Measurements from ENCODE around the gene TBX18.

The TBX18 gene

GRCh38 chr6:84764332-84765049, at the start of gene TBX18:
Gene TBX18, minus strand, starts transcription at chr6:84764598. Its CDS starts 417 bp downstream, at chr6:84764181.
- DNase-seq: peak; percentile 42

- no peak for DNase-seq
These were observed 47.0 kb upstream of the TBX18 start for GRCh38 chr6:84811351-84811750.

DNA sequence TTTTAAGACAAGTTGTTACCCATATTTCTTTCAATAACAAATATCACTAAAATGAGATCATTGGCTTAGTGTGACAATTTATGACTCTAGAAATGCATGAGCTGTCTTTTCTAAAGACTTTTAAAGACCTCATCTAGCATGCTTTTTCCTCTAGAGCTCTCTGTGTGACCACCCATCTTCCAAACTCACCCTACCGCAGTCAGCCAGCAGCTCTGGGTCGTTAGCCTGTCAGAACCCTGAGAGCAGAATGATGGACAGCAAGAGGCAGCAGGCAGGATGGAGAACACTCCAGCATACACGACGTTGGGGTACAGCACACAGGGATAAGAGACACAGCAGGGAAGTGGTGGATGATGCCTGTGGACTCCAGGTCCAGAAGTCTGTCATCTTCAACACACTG, 45.1 kb upstream of the TBX18 start:
- no peak for DNase-seq

DNA sequence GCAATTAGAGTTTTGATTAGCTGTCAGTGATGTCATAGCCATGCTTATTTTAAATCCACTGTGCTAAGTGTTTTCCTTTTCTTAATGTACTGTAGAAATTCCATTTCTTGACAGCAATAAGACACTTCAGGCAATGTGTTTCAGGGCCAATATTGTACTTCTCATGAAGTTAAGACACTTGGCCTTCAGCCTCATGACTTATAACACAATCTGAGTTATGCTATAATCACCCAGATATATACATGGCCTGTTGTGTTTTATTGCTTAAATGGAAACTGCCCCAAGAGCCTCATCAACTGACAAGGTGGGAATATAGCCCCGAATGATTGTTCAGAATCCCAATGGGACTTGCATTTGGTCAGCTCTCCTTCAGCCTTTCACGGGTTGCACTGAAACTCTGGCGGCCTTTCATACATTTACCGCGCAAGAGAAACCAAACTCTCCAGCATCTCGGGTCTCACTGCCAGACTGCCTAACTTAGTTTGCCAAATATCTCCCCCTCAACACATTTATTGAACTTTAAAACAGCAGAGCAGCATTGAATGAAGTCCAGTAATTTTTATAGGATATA, 44.2 kb upstream of the TBX18 start:
- no peak for DNase-seq

DNA sequence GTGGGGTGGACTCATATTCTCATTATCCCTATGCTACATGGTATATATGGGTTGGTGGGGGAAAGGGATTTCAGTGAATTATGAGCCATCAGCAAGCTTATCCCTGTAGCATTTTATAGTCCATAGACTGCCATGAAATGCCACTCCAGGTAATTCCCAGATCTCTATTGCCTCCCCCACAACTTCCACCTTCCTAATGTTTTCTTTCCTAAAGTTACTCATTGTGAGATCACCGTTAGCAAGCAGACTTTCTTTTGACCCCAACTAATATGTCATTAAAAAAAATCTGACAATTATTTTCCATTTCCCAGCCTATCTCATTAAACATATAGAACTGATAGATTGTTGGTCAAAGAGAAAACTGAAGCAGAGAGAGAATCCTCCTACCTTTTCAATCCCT, 40.7 kb upstream of the TBX18 start:
- DNase-seq: no peak

- no peak for DNase-seq
These were observed 40.3 kb upstream of the TBX18 start for GRCh38 chr6:84804720-84805119.

DNA sequence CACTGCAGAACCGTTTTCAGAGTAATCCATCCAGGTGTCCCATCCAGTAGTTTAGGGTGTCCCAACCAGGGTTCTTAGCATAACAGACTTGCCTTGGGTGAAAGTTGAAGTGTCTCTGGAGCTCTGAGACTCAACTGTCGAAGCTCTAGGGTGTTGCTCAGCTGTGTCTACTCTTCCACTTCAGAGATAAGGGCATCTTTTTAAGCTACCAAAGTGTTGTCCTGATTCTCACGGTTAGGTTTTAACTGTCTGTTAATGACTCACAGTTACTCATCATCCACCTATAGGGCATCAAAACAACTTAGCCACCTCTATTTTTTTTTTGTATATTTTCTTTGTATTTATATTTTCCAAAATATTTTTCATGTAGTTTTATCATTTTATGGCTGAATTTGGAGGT, 36.9 kb upstream of the TBX18 start:
- no peak for DNase-seq

DNA sequence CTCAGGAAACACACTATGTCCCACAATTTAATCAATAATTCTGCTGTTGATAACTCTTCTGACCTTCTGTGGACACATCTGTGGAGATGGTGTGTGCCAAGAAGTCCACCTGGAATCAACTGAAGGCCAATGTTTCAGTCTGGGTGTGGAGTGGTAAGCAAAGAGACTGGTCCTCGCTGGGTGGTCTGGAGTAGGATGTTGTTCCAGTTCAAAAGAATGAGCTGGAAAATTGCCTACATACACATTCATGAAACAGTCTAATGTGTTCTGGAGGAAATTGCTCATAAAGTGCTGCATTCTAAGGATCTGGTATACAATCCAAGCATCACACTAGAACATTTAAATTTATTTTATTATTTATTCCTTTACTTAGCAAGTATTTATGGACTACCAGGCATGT, 33.9 kb upstream of the TBX18 start:
- DNase-seq: no peak

- DNase-seq: no peak
These were observed 31.9 kb upstream of the TBX18 start for GRCh38 chr6:84796343-84796742.

GRCh38 chr6:84791927-84792326, 27.5 kb upstream of the TBX18 start:
- no peak for DNase-seq

GRCh38 chr6:84791233-84791632, 26.8 kb upstream of the TBX18 start:
- no peak for DNase-seq

GRCh38 chr6:84789170-84789569, 24.8 kb upstream of the TBX18 start:
- DNase-seq: no peak

GRCh38 chr6:84788689-84789088, 24.3 kb upstream of the TBX18 start:
- DNase-seq: no peak

DNA sequence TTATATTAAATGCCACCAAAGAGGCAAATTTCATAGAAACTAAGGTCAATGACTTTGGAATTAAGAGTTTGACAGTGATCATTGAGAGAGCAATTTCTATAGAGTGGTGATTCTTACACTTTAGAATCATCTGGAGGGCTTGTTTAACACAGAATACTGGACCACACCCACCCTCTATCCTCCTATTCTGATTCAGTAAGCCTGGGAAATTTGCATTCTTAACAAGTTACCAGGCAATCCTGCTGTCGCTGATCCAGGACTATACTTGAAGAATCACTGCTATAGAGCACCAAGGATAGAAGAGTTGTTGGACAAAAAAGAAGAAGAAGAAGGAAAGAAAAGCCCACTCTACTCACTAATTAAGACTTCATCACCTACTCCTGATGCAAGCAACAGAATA, 21.3 kb upstream of the TBX18 start:
- DNase-seq: no peak

GRCh38 chr6:84779917-84780316, 15.5 kb upstream of the TBX18 start:
- no peak for DNase-seq

- no peak for DNase-seq
These were observed 15.0 kb upstream of the TBX18 start for GRCh38 chr6:84779380-84779779.

DNA sequence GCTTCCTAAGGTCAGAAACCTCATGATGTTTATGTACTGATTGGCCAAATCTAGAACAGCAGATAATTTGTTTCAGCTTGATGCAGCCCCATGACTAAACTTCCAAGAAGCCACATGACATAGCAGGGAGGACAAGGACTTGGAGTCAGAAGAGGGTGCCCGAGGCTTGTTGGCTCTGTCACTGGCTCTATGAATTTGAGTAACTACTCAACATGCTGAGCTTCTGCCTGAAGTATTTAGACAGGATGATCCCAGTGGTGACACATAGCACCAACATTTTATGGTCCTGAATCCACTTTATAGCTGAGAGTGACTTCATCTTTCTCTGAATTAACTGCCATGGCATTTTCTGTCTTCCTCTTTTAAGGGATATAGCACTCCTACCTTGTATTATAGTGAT, 13.5 kb upstream of the TBX18 start:
- DNase-seq: no peak

DNA sequence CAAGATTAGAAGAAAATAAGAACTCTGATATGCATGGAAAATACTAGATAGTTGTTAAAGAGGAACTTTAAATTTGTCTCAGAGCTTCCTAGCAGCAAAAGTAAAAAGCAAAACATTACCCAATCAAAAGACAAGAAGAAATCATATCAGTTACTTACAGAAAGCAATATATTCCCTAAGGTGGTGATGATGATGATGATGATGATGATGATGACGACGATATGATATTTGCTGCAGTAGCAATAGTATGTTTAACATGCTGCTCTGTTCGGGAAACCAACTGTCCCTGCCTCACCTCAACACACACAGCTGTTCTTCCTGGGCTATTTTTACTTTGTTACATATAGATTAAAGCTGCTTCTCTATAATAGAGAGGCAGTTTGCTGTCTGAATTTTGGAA, 12.0 kb upstream of the TBX18 start:
- DNase-seq: no peak

- no peak for DNase-seq
These were observed 11.4 kb upstream of the TBX18 start for GRCh38 chr6:84775751-84776150.

- DNase-seq: no peak
These were observed 10.5 kb upstream of the TBX18 start for GRCh38 chr6:84774985-84775284.

- DNase-seq: no peak
These were observed 10.0 kb upstream of the TBX18 start for GRCh38 chr6:84774157-84774984.

DNA sequence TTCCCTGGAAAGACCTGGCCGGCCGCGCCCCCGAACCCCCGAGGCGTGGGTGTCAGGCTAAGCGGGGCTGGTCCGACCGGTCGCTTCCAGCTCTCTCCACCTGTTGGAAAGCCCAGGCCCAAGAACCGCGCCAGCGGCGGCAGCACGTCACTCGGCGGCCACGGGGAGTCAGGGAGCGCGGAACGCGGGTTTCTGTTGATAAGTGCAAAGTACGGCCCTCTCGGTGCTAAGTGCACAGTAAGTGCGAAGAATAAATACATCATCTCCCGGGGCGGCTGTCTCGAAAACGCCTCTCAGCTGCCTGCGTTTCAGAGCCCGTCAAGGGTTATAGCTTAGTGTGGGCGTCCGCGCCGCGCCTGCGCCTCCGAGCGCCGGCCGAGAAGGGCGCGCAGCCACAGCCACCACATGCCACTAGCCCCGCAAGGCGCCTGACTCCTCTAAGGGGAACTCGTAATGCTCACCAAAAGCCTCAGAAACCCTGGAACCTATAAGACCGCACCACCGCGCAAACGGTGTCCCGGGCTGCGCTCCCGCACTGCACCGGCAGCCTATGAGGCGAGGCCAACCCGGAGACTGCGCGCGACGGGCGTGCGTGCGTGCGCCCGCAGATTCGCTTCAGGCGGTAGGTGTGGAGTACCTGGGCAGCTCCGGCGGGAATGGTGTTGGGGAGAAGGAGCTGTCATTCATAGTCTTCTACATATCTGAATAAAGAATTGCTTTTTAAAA, 9.2 kb upstream of the TBX18 start:
- DNase-seq: no peak

GRCh38 chr6:84773133-84773430, 8.7 kb upstream of the TBX18 start:
- no peak for DNase-seq
